Endodermal cell (in vitro differentiated cells): Measurements from ENCODE around the gene TRIO. TPM values are rescaled to one million over a fixed set of nuclear protein-coding genes. Genes with fewer than 3 reads are reported as not detected.

Experiments
- DNase-seq: peaks from one replicate; pipeline ENCODE4 v3.0.0-alpha.2; 2017
- H3K27ac ChIP-seq: 2 replicates; pipeline ENCODE4 v1.5.1; 2013; ENCODE audit warnings: mild to moderate bottlenecking, low read depth, low read length, moderate library complexity
- H3K27me3 ChIP-seq: 2 replicates; pipeline ENCODE4 v1.6.1; 2013; ENCODE audit warnings: mild to moderate bottlenecking, low read length, moderate library complexity; ENCODE audit not compliant: insufficient read depth, control insufficient read depth, poor library complexity, severe bottlenecking
- H3K36me3 ChIP-seq: 2 replicates; pipeline ENCODE4 v1.7.0; 2013; ENCODE audit warnings: mild to moderate bottlenecking, low read length, moderate library complexity; ENCODE audit not compliant: control insufficient read depth, insufficient read depth
- H3K4me1 ChIP-seq: one replicate; pipeline ENCODE4 v1.7.0; 2013; ENCODE audit warnings: low read length; ENCODE audit not compliant: control insufficient read depth, insufficient read depth
- H3K4me3 ChIP-seq: 2 replicates; pipeline ENCODE4 v1.5.1; 2013; ENCODE audit warnings: mild to moderate bottlenecking, low read length, moderate library complexity
- H3K9ac ChIP-seq: 2 replicates; pipeline ENCODE4 v1.6.1; 2013; ENCODE audit warnings: mild to moderate bottlenecking, low read length, moderate library complexity; ENCODE audit not compliant: poor library complexity, severe bottlenecking; ENCODE audit errors: extremely low read depth
- H3K9me3 ChIP-seq: 2 replicates; pipeline ENCODE4 v1.6.1; 2013; ENCODE audit warnings: mild to moderate bottlenecking, low read length, moderate library complexity; ENCODE audit not compliant: control insufficient read depth
- H3K27ac Mint-ChIP-seq: 2 replicates; pipeline ENCODE4 v1.8.0; 2020; ENCODE audit warnings: mixed read lengths
- H3K27me3 Mint-ChIP-seq: 2 replicates; pipeline ENCODE4 v1.8.0; 2021; ENCODE audit warnings: mild to moderate bottlenecking, mixed read lengths; ENCODE audit not compliant: insufficient read depth
- H3K36me3 Mint-ChIP-seq: 2 replicates; pipeline ENCODE4 v1.8.0; 2020; ENCODE audit warnings: low read depth, mixed read lengths
- H3K4me1 Mint-ChIP-seq: 2 replicates; pipeline ENCODE4 v1.8.0; 2020; ENCODE audit warnings: mixed read lengths
- H3K4me3 Mint-ChIP-seq: 2 replicates; pipeline ENCODE4 v1.8.0; 2020; ENCODE audit warnings: mild to moderate bottlenecking, moderate library complexity, mixed read lengths
- H3K9me3 Mint-ChIP-seq: 2 replicates; pipeline ENCODE4 v1.8.0; 2020; ENCODE audit warnings: mild to moderate bottlenecking, mixed read lengths
- WGBS, 2 experiments: methylation state at CpG; one replicate each; pipeline versions ENCODE4 v1.1.5 to v1.1.7; 2013; ENCODE audit warnings: missing lambda C conversion rate in 2 of 2, mixed read lengths in 1 of 2; ENCODE audit not compliant: insufficient coverage in 1 of 2, insufficient read length in 1 of 2; 5-methylcytosine and 5-hydroxymethylcytosine counted together
- total RNA-seq, 2 donors: library from RNA; stranded (reverse); fragmentation: NEBNext Ultra II Directional in 1 of 2; extraction: Animal tissue kit (Norgen Biotek cat#: 25700) in 1 of 2; gene quantifications; 2 replicates in 1 of 2; 3 replicates in 1 of 2; pipeline ENCODE4 v1.2.1, GENCODE V29; 2021
- TF ChIP-seq, protein P1 (sequence below): fragments of 200-600 bp; sonication (generic); conservative IDR thresholded peaks from 2 replicates; pipeline ENCODE4 v1.5.0; 2021; ENCODE audit warnings: antibody characterized with exemption, mild to moderate bottlenecking

Gene TRIO
- total RNA-seq, 2 donors from 2014 or later: 88.3 to 109 TPM

DNA sequence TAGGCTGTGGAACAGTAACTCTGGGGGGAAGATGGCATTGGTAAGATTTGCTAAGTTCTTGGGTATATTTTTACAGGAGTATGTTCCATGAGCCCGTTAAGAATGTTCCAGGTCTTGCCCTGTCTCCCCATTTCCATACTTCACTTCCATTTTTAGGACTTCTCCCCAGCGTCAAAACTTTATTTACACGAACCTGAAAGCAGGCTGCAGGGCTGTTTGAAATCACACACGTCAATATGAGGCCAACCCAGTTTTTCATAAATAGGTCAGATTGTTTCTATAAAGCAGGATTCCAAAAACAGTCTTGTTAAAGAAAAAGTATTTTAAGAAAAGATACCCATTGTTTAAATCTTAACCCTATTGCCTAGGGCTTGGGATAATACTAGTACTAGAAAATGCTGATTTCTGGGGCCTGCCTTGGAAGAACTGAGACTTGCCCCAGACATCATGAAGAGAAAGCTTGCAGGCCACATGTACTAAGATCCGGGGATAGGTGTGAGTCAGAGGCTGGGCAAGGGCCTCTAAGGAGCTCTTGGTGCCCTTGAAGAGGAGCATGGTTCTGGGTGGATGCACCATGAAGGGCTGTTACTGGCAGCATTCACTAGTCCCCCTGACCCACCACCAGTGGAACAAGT, 24.2 kb downstream of the TRIO start:
- peak; percentile 35 for DNase-seq
- Histone ChIP-seq H3K9ac (no peak overlapping the region), H3K36me3 (no peaks in the 10 kb centered on the region), H3K27me3 (no peaks in the 10 kb centered on the region), H3K4me1 (peaks cover 4% of the 10 kb centered on the region), H3K9me3 (peaks cover 18% of the 10 kb centered on the region), H3K27ac (no peak overlapping the region), H3K4me3 (no peak overlapping the region)
- TF ChIP-seq, protein P1, sequence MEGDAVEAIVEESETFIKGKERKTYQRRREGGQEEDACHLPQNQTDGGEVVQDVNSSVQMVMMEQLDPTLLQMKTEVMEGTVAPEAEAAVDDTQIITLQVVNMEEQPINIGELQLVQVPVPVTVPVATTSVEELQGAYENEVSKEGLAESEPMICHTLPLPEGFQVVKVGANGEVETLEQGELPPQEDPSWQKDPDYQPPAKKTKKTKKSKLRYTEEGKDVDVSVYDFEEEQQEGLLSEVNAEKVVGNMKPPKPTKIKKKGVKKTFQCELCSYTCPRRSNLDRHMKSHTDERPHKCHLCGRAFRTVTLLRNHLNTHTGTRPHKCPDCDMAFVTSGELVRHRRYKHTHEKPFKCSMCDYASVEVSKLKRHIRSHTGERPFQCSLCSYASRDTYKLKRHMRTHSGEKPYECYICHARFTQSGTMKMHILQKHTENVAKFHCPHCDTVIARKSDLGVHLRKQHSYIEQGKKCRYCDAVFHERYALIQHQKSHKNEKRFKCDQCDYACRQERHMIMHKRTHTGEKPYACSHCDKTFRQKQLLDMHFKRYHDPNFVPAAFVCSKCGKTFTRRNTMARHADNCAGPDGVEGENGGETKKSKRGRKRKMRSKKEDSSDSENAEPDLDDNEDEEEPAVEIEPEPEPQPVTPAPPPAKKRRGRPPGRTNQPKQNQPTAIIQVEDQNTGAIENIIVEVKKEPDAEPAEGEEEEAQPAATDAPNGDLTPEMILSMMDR: no peak
- H3K4me1 Mint-ChIP-seq: peaks cover 41% of the 10 kb centered on the region
- H3K9me3 Mint-ChIP-seq: peaks cover 16% of the 10 kb centered on the region
- peaks cover 12% of the 10 kb centered on the region for H3K36me3 Mint-ChIP-seq
- H3K4me3 Mint-ChIP-seq: no peak overlapping the region
- no peak overlapping the region for H3K27ac Mint-ChIP-seq
- 60 to 91% methylated on average over 1 to 5 of the region's 5 CpGs for WGBS, 2 experiments
- no peaks in the 10 kb centered on the region for H3K27me3 Mint-ChIP-seq

DNA sequence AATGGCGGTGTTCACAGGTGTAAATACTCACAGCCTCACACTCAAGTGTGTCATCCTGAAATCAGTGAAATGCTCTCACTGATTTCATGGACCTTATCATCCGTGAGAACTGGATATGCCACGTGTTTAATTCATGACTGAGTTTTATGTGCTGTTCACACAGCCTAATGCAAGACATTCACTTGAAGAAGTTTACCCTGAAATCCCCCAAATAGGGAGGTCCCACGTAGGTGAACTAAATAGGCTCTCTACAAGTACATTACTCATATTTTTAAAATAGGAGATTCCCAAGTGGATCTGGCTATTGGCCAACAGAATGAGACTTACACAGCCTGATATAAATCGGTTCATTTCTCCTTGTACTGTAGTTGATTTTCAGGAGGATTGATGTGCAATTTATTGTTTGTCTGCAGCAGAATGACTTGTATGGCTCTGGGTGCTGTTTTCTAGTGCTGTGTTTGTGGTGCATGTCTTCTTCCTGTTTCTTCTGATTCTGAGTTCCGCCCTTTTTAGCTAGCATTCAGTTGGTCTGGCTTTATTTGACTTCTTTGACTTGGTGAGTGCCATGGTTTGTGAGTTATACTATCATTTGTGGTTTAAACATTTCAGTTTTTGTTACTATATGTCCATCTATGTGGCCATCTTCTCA, 25.1 kb downstream of the TRIO start:
- peaks cover 9% of the 10 kb centered on the region for H3K36me3 Mint-ChIP-seq
- no peak overlapping the region for H3K9ac ChIP-seq
- 96 to 97% methylated on average over 4 to 6 of the region's 6 CpGs for WGBS, 2 experiments
- no peaks in the 10 kb centered on the region for H3K36me3 ChIP-seq
- H3K27ac ChIP-seq: no peak overlapping the region
- H3K27me3 Mint-ChIP-seq: no peaks in the 10 kb centered on the region
- TF ChIP-seq, protein P1: no peak
- no peak overlapping the region for H3K4me3 Mint-ChIP-seq
- H3K9me3 Mint-ChIP-seq: peaks cover 13% of the 10 kb centered on the region
- DNase-seq: no peak
- peaks cover 50% of the 10 kb centered on the region for H3K4me1 Mint-ChIP-seq
- no peak overlapping the region for H3K27ac Mint-ChIP-seq
- peaks cover 14% of the 10 kb centered on the region for H3K9me3 ChIP-seq
- H3K4me3 ChIP-seq: no peak overlapping the region
- no peaks in the 10 kb centered on the region for H3K27me3 ChIP-seq
- peaks cover 5% of the 10 kb centered on the region for H3K4me1 ChIP-seq

DNA sequence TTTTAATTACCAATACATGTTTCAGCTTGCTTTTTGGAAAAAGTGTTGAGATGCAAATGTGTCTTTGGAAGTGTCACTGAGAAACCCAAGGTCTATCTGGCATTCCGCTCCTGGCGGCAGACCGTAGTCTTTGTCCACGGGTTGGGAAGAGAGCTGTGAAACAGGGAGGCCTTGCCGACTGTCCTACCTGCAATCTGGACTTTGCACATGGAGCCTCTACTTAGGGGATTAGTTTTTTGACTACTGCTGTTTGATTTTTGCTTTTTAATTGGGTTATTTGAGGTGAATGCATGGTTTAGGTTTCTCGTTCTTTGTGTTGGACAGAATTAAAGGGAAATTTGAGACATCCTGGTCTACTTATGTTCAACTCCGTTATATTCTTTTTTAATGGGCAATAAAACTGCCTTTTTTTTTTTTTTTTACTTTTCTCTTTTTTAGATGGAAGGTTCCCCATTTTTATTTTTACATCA, 25.7 kb downstream of the TRIO start:
- peaks cover 8% of the 10 kb centered on the region for H3K9me3 Mint-ChIP-seq
- 90 to 96% methylated on average over 6 to 7 of the region's 7 CpGs for WGBS, 2 experiments
- no peak overlapping the region for H3K27ac ChIP-seq
- H3K4me3 ChIP-seq: no peak overlapping the region
- H3K9ac ChIP-seq: no peak overlapping the region
- H3K4me1 Mint-ChIP-seq: peaks cover 55% of the 10 kb centered on the region
- peaks cover 11% of the 10 kb centered on the region for H3K4me1 ChIP-seq
- TF ChIP-seq, protein P1: no peak
- H3K36me3 Mint-ChIP-seq: peaks cover 5% of the 10 kb centered on the region
- H3K36me3 ChIP-seq: no peaks in the 10 kb centered on the region
- H3K27me3 Mint-ChIP-seq: no peaks in the 10 kb centered on the region
- no peak overlapping the region for H3K27ac Mint-ChIP-seq
- H3K4me3 Mint-ChIP-seq: no peak overlapping the region
- H3K27me3 ChIP-seq: no peaks in the 10 kb centered on the region
- peaks cover 9% of the 10 kb centered on the region for H3K9me3 ChIP-seq
- DNase-seq: no peak
